HFF-Myc (cell line): Measurements from ENCODE around the gene PHRF1.

Source experiments
- DNase-seq: peaks from one replicate; pipeline ENCODE4 v3.0.0-alpha.2; 2011; ENCODE audit warnings: low read depth; ENCODE audit errors: extremely low read depth
- H3K4me3 ChIP-seq: replicated peaks from 2 replicates; pipeline ENCODE4 v1.5.1; 2011; ENCODE audit warnings: low read depth, mild to moderate bottlenecking, control low read depth, low read length
- TF ChIP-seq, protein P1 (sequence below): IDR thresholded peaks from 2 replicates; pipeline ENCODE4 v1.5.1; 2012; ENCODE audit warnings: mild to moderate bottlenecking, low read depth, low read length, control low read depth; ENCODE audit errors: missing control alignments

The PHRF1 gene

GRCh38 chr11:558503-558902 is 17.8 kb upstream of the PHRF1 start:
- no peak overlapping the region for H3K4me3 ChIP-seq
- DNase-seq, result no peak
- TF ChIP-seq, protein P1, sequence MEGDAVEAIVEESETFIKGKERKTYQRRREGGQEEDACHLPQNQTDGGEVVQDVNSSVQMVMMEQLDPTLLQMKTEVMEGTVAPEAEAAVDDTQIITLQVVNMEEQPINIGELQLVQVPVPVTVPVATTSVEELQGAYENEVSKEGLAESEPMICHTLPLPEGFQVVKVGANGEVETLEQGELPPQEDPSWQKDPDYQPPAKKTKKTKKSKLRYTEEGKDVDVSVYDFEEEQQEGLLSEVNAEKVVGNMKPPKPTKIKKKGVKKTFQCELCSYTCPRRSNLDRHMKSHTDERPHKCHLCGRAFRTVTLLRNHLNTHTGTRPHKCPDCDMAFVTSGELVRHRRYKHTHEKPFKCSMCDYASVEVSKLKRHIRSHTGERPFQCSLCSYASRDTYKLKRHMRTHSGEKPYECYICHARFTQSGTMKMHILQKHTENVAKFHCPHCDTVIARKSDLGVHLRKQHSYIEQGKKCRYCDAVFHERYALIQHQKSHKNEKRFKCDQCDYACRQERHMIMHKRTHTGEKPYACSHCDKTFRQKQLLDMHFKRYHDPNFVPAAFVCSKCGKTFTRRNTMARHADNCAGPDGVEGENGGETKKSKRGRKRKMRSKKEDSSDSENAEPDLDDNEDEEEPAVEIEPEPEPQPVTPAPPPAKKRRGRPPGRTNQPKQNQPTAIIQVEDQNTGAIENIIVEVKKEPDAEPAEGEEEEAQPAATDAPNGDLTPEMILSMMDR, result no peak

DNA sequence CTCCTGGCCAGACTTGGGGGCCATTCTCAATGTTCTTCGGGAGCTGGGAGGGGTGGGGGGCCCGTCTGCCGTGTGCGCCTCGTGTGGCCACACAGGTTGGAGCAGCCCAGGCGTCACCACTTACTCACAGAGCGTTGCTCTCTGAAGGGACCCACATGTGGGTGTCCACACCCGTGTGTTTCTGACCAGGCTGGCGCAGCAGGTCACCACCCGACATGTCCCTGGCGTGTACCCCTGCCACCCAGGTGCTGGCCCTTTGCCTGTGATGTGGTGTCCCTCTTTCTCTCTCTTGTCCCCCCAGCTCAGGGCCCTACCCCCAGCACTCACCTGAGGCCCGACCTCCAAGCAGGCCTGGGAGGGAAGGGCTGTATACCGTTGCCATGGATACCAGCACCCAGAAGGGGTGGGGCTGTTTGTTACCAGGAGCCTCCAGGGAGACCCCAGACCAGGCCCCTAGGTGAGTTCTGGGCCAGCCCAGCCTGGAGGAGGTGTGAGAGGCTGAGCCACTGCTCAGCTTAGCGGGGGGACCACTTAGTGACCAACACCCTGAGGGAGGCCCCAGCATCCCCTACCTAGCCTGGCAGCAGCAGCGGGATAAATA is 17.1 kb upstream of the PHRF1 start:
- H3K4me3 ChIP-seq, result no peak overlapping the region
- TF ChIP-seq, protein P1, result no peak
- DNase-seq, result no peak

- DNase-seq, result no peak
- H3K4me3 ChIP-seq, result peak overlapping the region; percentile 42
- TF ChIP-seq, protein P1, result no peak
Measured at GRCh38 chr11:559712-560304, 16.5 kb upstream of the PHRF1 start.

DNA sequence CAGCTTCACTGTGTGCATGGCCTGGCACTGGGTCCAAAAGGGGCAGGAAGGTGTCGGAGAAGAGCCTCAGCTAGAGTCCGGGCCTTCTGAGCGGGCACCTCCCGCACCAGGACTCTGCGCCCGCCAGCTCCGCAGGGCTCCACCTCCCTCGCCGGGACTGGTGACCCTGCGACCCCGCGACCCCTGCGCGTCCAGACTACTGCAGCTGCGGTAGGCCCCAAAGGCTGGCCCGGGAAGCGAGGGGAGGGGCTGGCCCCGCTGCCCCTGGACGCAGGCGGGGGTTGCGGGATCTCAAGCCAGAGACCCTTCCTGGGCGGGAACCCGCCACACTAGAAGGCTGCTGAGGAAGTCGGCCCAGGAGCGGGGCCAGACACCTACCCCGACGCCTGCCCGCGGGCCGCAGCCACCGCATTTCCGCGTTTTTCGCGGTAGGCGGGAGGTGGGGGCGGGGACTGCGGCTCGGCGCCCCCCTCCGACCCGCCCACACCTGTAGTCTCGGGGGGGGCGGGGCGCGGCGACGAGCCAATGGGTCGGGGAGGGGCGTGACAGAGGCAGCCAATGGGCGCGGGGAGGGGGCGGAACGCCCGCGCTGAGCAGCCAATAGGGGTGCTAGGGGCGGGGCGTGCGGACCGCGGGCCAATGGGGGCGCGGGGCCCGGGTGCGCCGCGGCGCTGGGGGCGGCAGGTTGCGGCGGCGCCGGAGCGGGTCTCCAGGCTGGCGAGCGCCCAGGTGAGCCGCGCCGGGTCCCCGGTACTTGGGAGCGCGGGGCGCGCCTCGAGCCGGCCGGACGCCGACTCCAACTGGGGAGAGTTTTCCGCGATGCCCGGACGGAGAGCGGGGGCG is 15.7 kb upstream of the PHRF1 start, which contains the start of the genes LMNTD2 and RASSF7:
Gene LMNTD2 (minus strand): TSS at position 434 of the 843 bp plus-strand sequence. CDS start 22 bp downstream, at position 412.
Gene RASSF7 (plus strand): TSS at position 666 of the 843 bp plus-strand sequence. CDS start 799 bp downstream, outside the sequence.
- H3K4me3 ChIP-seq, result peak within 1 kb of the TSS; percentile 44
- DNase-seq, result no peak
- TF ChIP-seq, protein P1, result no peak

DNA sequence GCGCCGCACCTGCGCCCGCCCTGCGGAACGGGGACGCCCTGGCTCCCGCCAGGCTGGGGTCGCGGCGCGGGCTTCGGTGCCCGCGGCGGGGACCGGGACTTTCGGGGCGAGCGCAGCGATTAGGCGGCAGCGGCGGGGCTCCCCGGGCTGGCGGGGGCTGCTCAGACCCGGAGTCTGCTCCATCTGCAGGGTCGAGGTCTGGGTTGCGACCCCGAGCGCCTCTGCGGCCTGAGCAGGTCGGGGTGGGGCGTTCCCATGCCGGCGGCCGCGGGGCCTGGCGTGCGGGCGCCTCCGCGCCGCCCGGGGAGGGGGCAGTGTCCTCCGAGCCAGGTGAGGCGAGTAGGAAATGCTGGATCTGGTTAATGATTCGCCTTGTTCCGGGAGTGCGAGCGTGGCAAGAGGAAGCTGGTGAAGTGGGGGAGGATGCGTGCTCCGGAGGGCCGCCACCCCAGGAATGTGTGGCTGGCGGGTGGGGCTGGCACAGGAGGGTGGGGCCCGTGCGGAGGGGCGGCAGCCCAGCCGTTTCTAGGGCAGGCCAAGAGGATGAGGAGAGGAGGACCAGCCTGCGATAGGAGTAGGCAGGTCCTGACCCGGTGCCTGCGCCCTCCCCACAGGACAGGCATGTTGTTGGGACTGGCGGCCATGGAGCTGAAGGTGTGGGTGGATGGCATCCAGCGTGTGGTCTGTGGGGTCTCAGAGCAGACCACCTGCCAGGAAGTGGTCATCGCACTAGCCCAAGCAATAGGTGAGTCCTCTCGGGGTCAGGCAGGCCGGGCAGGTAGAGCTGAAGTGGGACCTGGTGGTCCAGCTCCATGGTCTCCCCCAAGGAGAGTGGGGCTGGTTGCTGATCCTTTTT is 14.9 kb upstream of the PHRF1 start:
- TF ChIP-seq, protein P1, result no peak
- peak overlapping the region; percentile 44 for H3K4me3 ChIP-seq
- DNase-seq, result no peak

DNA sequence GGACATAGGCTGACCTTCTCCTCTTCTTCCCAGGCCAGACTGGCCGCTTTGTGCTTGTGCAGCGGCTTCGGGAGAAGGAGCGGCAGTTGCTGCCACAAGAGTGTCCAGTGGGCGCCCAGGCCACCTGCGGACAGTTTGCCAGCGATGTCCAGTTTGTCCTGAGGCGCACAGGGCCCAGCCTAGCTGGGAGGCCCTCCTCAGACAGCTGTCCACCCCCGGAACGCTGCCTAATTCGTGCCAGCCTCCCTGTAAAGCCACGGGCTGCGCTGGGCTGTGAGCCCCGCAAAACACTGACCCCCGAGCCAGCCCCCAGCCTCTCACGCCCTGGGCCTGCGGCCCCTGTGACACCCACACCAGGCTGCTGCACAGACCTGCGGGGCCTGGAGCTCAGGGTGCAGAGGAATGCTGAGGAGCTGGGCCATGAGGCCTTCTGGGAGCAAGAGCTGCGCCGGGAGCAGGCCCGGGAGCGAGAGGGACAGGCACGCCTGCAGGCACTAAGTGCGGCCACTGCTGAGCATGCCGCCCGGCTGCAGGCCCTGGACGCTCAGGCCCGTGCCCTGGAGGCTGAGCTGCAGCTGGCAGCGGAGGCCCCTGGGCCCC is 14.1 kb upstream of the PHRF1 start:
- H3K4me3 ChIP-seq, result no peak overlapping the region
- no peak for DNase-seq
- TF ChIP-seq, protein P1, result no peak
